GM10847 (cell line): ENCODE data around the gene SMCO3.

Experiments used
- POLR2A ChIP-seq: IDR thresholded peaks from 2 replicates; pipeline ENCODE4 v1.6.1; 2011; ENCODE audit not compliant: insufficient read length; ENCODE audit errors: extremely low read depth

SMCO3 gene

GRCh38 chr12:14814014-14814413 lies at the start of gene SMCO3:
SMCO3 (minus strand) TSS chr12:14814182; CDS start chr12:14806680, 7,502 bp downstream.
- TF ChIP-seq POLR2A: no peak

GRCh38 chr12:14860490-14860889 lies 46.5 kb upstream of the SMCO3 start:
- TF ChIP-seq POLR2A: no peak

DNA sequence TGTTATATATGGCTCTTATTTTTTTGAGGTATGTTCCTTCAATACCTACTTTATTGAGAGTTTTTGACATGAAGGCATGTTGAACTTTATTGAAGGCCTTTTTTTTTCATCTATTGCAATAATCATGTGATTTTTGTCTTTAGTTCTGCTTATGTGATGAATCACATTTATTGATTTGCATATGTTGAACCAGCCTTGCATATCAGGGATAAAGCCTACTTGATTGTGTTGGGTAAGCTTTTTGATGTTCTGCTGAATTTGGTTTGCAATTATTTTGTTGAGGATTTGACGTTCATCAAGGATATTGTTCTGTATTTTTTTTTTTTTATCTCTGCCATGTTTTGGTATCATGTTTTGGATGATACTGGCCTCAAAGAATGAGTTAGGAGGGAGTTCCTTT lies 44.5 kb upstream of the SMCO3 start:
- TF ChIP-seq POLR2A: no peak

GRCh38 chr12:14854586-14855183 lies 40.7 kb upstream of the SMCO3 start:
- TF ChIP-seq POLR2A: no peak

- no peak for TF ChIP-seq POLR2A
These were observed 40.0 kb upstream of the SMCO3 start for GRCh38 chr12:14853961-14854360.

GRCh38 chr12:14852880-14853279 lies 38.9 kb upstream of the SMCO3 start:
- no peak for TF ChIP-seq POLR2A

- no peak for TF ChIP-seq POLR2A
These were observed 37.1 kb upstream of the SMCO3 start for GRCh38 chr12:14850929-14851663.

DNA sequence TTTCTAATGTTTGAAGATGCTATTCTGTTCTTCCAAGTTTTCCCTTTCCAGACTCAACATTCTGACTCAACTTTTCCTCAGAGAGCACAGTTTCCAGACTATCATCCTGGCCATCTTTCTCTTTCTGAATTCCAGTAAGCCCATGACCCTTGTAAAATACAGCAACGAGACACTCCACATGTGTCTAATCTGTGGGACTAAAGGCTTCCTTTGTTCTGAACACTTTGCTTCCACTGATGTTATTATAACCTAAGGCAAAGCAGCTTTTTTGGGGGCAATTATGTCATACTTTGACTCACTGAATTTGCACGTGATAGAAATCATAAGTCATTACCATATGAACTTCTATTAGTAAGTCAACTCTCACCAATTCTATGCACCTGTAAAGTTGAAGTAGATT lies 35.7 kb upstream of the SMCO3 start:
- no peak for TF ChIP-seq POLR2A

GRCh38 chr12:14846876-14847580 lies 33.0 kb upstream of the SMCO3 start:
- no peak for TF ChIP-seq POLR2A

DNA sequence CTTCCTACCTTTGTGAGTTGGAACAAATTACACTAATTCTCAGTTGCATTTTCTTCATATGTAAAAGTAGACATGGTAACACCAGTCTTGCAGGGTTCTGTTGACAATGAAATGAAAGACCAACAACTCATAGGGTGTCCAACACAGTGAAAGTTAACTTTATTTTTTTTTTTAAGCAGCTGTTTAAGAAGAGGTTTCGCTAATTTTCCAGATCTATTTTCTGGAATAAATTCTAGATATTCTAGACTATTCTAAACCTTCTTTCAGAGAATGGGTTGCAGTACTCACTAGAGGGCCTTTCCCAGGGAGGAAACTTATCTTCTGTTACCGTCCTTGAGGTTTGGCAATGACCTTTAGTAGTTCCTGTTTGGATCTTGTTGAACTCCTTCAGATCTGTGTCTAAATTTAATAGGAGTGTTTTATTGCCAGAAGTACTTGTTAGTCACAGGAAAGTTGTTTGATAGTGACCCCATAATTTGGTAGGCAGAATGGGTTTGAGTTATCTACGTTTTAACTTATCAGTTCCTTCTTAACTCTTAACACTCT lies 32.1 kb upstream of the SMCO3 start:
- TF ChIP-seq POLR2A: no peak

GRCh38 chr12:14845350-14845750 lies 31.4 kb upstream of the SMCO3 start:
- TF ChIP-seq POLR2A: no peak

DNA sequence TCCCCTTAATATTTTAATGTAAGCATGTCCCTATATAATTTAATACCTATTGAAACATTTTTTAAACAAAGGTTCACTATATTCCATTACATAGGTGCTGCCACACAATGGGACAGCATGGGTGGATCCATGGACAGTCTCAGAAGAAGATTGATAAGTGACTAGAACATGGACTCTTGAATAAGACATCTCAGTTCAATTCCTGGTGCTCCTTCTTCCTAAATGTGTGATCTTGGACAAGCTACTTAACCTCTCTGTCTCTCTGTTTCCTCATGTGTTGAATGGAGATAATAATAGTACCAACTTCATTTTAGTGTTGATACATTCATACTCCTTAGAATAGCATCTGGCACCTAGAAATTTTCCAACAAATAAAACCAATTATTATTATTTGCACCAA lies 30.4 kb upstream of the SMCO3 start:
- no peak for TF ChIP-seq POLR2A

- no peak for TF ChIP-seq POLR2A
These were observed 29.5 kb upstream of the SMCO3 start, which contains the start of gene ART4 for GRCh38 chr12:14843425-14843887. ART4 (minus strand) TSS chr12:14843526; CDS start chr12:14843113, 413 bp downstream.

DNA sequence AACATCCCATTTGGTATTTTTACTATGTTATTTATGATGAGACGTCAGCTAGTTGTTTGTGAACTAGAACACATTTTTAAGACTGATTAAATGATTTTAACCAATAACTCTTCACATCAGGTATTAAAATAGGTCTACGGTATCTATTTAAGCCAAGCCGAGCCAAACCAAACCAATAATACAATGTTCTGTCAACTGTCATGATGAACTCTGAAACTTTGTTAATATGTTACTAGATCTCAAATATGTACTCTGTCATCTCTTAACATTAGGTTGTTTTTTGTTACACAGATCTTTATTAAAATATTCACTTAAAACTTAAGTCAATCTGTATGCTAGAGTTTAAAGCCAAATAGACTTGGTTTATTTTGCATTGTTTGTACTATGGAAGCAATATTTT lies 28.3 kb upstream of the SMCO3 start:
- TF ChIP-seq POLR2A: no peak

GRCh38 chr12:14841761-14842160 lies 27.8 kb upstream of the SMCO3 start:
- no peak for TF ChIP-seq POLR2A

DNA sequence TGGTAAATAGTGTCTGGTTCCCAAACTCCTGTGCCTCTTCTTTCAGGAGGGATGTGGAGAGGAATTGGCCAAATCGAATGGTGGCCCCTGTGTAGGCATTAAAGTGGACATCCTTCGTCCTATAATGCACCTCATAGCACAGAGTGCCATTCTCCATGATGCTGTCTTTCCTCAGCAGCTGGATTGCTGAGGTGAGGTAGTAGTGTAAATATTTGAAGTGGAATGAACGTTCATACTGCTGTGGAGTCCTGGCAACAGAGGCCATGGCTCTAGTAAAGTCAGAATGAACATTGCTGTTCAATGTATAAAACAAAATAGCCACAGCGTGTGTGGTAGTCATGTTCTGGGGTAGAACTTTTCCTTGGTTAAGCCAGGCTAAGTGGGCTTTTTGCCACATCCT lies 26.6 kb upstream of the SMCO3 start:
- no peak for TF ChIP-seq POLR2A
